Stimulated activated CD4-positive, alpha-beta T cell treated with anti-CD3 and anti-CD28 coated beads, Interleukin-12 subunit alpha, Interleukin-12 subunit beta, amount 100 ng/mL, for 24 hours (primary cell): ENCODE data around the gene MAP4K1.
"Not testable (repeated sequence)": the region's sequence is repeated elsewhere in the genome, so short reads cannot be mapped to it uniquely, and the experiment has no call there.

Source experiments
- DNase-seq, 2 experiments: peaks; one replicate each; pipeline ENCODE4 v3.0.0-alpha.2; 2020; ENCODE audit warnings: low read depth in 2 of 2

MAP4K1 gene

GRCh38 chr19:38650911-38651584, 33.3 kb upstream of the MAP4K1 start:
- no peak for DNase-seq

GRCh38 chr19:38650172-38650775, 32.5 kb upstream of the MAP4K1 start:
- DNase-seq: no peak

GRCh38 chr19:38649305-38650171, 31.8 kb upstream of the MAP4K1 start:
- DNase-seq: no peak

GRCh38 chr19:38648769-38649304, 31.1 kb upstream of the MAP4K1 start:
- no peak for DNase-seq

- no peak for DNase-seq
These were observed 30.4 kb upstream of the MAP4K1 start for GRCh38 chr19:38647966-38648768.

- peak; percentile 99 to 100 for DNase-seq
These were observed 29.7 kb upstream of the MAP4K1 start, which contains the start of gene ACTN4 for GRCh38 chr19:38647368-38647965. ACTN4 (plus strand) TSS chr19:38647649; CDS start chr19:38647746, 97 bp downstream.

GRCh38 chr19:38644719-38645118, 27.0 kb upstream of the MAP4K1 start:
- DNase-seq: no peak

- DNase-seq: no peak
These were observed 24.4 kb upstream of the MAP4K1 start for GRCh38 chr19:38642176-38642575.

GRCh38 chr19:38640368-38640767, 22.6 kb upstream of the MAP4K1 start:
- DNase-seq: no peak

GRCh38 chr19:38639679-38640078, 21.9 kb upstream of the MAP4K1 start:
- no peak for DNase-seq

- DNase-seq: no peak
These were observed 20.7 kb upstream of the MAP4K1 start for GRCh38 chr19:38638461-38638860.

GRCh38 chr19:38635483-38636399, 18.0 kb upstream of the MAP4K1 start:
- DNase-seq: no peak

GRCh38 chr19:38634757-38635482, 17.2 kb upstream of the MAP4K1 start:
- DNase-seq: peak; percentile 54 to 63

GRCh38 chr19:38632476-38633213, 14.9 kb upstream of the MAP4K1 start:
- DNase-seq: no peak

GRCh38 chr19:38631811-38632475, 14.2 kb upstream of the MAP4K1 start:
- not testable (repeated sequence) for DNase-seq

- not testable (repeated sequence) for DNase-seq
These were observed 13.5 kb upstream of the MAP4K1 start for GRCh38 chr19:38631301-38631700.

GRCh38 chr19:38629568-38629967, 11.8 kb upstream of the MAP4K1 start:
- DNase-seq: no peak

- DNase-seq: no peak
These were observed 8.6 kb upstream of the MAP4K1 start for GRCh38 chr19:38626401-38626800.
